PC-3 (cell line): ENCODE results near the gene FBXL7.

ENCODE experiments used
- EZH2 ChIP-seq: fragments of 300-600 bp; sonication (generic); IDR thresholded peaks from one replicate; pipeline ENCODE4 v1.6.1; 2017; ENCODE audit warnings: antibody characterized with exemption, mild to moderate bottlenecking, low read length; ENCODE audit not compliant: unreplicated experiment
- TF ChIP-seq, protein P1 (sequence below): fragments of 300-600 bp; sonication (generic); conservative IDR thresholded peaks from 2 replicates; pipeline ENCODE4 v1.5.1; 2017; ENCODE audit warnings: antibody characterized with exemption, low read depth, mild to moderate bottlenecking, low read length

GRCh38 chr5:15604986-15605385, 105.0 kb downstream of the FBXL7 start:
- TF ChIP-seq, protein P1, sequence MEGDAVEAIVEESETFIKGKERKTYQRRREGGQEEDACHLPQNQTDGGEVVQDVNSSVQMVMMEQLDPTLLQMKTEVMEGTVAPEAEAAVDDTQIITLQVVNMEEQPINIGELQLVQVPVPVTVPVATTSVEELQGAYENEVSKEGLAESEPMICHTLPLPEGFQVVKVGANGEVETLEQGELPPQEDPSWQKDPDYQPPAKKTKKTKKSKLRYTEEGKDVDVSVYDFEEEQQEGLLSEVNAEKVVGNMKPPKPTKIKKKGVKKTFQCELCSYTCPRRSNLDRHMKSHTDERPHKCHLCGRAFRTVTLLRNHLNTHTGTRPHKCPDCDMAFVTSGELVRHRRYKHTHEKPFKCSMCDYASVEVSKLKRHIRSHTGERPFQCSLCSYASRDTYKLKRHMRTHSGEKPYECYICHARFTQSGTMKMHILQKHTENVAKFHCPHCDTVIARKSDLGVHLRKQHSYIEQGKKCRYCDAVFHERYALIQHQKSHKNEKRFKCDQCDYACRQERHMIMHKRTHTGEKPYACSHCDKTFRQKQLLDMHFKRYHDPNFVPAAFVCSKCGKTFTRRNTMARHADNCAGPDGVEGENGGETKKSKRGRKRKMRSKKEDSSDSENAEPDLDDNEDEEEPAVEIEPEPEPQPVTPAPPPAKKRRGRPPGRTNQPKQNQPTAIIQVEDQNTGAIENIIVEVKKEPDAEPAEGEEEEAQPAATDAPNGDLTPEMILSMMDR, result no peak
- no peak for TF ChIP-seq EZH2
